Tibial nerve (tissue), 4 donors: ENCODE results near the gene RSAD1.

Experiments
- EP300 ChIP-seq, 2 donors: sonication (generic); formaldehyde crosslinking; IDR thresholded peaks; one replicate each; pipeline ENCODE4 v1.6.1; 2017; ENCODE audit warnings: antibody characterized with exemption in 2 of 2, mild to moderate bottlenecking in 1 of 2
- POLR2A ChIP-seq, 2 donors: fragments of 450-650 bp; IDR thresholded peaks; one replicate each; pipeline ENCODE4 v1.6.1; 2017; ENCODE audit warnings: antibody characterized with exemption in 2 of 2, mild to moderate bottlenecking in 2 of 2, moderate library complexity in 2 of 2
- TF ChIP-seq, protein P1 (sequence below), 5 experiments: fragments of 200-600 bp in 3 of 5; fragments of 450-650 bp in 2 of 5; sonication (generic) in 3 of 5; IDR thresholded peaks; one replicate each; pipeline ENCODE4 v1.5.1; 2016 to 2019; ENCODE audit warnings: antibody characterized with exemption in 5 of 5, mild to moderate bottlenecking in 3 of 5, moderate library complexity in 2 of 5

DNA sequence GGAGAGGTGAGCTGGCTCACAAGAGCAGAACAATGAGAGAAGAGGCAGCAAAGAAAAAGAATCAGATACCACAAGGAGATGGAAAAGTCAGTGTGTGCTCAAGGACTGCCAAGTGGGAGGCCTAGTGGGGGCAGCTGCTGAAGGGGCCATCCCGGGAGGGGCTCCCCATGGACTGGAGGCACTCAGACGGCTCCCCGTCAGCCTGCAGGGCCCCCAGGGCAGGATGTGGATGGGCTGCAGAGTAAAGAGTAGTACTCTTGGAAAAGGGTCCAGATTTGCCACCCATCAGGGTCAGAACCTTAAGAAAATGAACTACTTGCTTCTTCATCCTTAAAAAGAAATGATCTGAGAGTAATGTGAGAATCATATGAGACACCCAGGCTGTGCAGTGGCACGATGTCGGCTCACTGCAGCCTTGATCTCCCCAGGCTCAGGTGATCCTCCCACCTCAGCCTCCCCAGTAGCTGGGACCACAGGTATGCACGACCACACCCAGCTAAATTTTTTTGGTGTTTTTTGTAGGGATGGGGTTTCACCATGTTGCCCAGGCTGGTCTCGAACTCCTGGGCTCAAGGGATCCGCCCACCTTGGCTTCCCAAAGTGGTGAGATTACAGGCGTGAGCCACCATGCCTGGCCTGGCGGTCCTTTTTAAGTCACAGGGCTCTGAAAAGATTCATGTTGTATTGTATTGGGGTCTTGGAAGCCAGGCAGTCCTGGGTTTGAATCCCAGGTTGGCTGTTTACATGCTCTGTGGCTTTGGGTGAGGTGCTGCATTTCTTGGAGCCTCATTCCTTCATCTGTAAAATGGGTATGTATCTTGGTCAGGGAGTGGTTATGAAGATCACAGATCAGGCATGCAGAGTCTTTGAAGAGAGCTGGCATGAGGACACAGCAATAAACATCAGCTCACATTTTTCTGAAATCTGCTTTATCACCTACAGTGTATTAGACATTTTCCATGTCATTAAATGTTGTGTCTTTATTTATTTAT is 37.5 kb upstream of the RSAD1 start:
- TF ChIP-seq, protein P1, sequence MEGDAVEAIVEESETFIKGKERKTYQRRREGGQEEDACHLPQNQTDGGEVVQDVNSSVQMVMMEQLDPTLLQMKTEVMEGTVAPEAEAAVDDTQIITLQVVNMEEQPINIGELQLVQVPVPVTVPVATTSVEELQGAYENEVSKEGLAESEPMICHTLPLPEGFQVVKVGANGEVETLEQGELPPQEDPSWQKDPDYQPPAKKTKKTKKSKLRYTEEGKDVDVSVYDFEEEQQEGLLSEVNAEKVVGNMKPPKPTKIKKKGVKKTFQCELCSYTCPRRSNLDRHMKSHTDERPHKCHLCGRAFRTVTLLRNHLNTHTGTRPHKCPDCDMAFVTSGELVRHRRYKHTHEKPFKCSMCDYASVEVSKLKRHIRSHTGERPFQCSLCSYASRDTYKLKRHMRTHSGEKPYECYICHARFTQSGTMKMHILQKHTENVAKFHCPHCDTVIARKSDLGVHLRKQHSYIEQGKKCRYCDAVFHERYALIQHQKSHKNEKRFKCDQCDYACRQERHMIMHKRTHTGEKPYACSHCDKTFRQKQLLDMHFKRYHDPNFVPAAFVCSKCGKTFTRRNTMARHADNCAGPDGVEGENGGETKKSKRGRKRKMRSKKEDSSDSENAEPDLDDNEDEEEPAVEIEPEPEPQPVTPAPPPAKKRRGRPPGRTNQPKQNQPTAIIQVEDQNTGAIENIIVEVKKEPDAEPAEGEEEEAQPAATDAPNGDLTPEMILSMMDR (IDR thresholded peaks at IDR 0.05), result no peak
- TF ChIP-seq POLR2A (IDR thresholded peaks at IDR 0.05) (no peak), EP300 (IDR thresholded peaks at IDR 0.05) (no peak)
